Measurements from ENCODE around the gene PGC. TPM values are rescaled to one million over a fixed set of nuclear protein-coding genes. Genes with fewer than 3 reads are reported as not detected.

PGC gene
- total RNA-seq, 1 experiment from 2014 or later = not detected

- Histone ChIP-seq H2BK12ac (ENCODE audit: insufficient read length, low read depth, low read length) (no peak overlapping the region), H4K20me1 (ENCODE audit: control insufficient read depth, insufficient read depth, insufficient read length) (no peaks in the 10 kb centered on the region), H3K27ac (ENCODE audit: insufficient read length, low read depth, low read length) (no peak overlapping the region), H2AK5ac (ENCODE audit: insufficient read length, low read length) (no peak overlapping the region), H2BK5ac (ENCODE audit: insufficient read length, low read length) (no peak overlapping the region), H3K9ac (ENCODE audit: extremely low read depth, insufficient read length, low read length) (no peak overlapping the region), H2AFZ (ENCODE audit: low read length) (no peak overlapping the region), H3K79me2 (ENCODE audit: insufficient read depth, low read length) (no peaks in the 10 kb centered on the region), H3K4ac (ENCODE audit: low read depth, low read length) (no peak overlapping the region), H3K79me1 (ENCODE audit: insufficient read depth, low read depth, low read length, poor library complexity, severe bottlenecking) (no peaks in the 10 kb centered on the region), H3K14ac (ENCODE audit: insufficient read depth, low read length) (no peak overlapping the region), H3K23ac (ENCODE audit: insufficient read length, low read depth, low read length) (no peak overlapping the region), H3K23me2 (ENCODE audit: insufficient read length, low read depth, low read length, poor library complexity, severe bottlenecking) (no peaks in the 10 kb centered on the region), H3K4me2 (ENCODE audit: insufficient read depth, insufficient read length, low read length) (no peak overlapping the region), H3K18ac (ENCODE audit: insufficient read length, low read depth, low read length) (no peak overlapping the region), H3K4me1 (ENCODE audit: insufficient read depth, low read length) (no peaks in the 10 kb centered on the region), H3K56ac (ENCODE audit: insufficient read length, low read depth, low read length) (no peak overlapping the region), H4K5ac (ENCODE audit: insufficient read length, low read depth, low read length) (no peak overlapping the region), H2BK20ac (ENCODE audit: low read depth, low read length, poor library complexity, severe bottlenecking) (no peak overlapping the region), H3K27me3 (ENCODE audit: insufficient read depth, low read length) (no peaks in the 10 kb centered on the region), H4K8ac (replicated peaks; ENCODE audit: insufficient read length, low read depth, low read length) (no peak overlapping the region), H3K9me3 (ENCODE audit: control insufficient read depth, low read depth, low read length) (no peaks in the 10 kb centered on the region), H2BK120ac (ENCODE audit: low read depth, low read length, poor library complexity, severe bottlenecking) (no peak overlapping the region), H4K91ac (ENCODE audit: insufficient read length, low read depth, low read length) (no peak overlapping the region), H2BK15ac (ENCODE audit: low read depth, low read length) (no peak overlapping the region), H3T11ph (ENCODE audit: low read length) (no peak overlapping the region)
- no peak for DNase-seq
- no peak for TF ChIP-seq CTCF (conservative IDR thresholded peaks at IDR 0.05)
- Mint-ChIP-seq H3K4me3 (no peak overlapping the region), H3K9me3 (no peaks in the 10 kb centered on the region), H3K4me1 (peaks cover 5 to 9% of the 10 kb centered on the region in 2 experiments; a peak in 3 of 4 replicates), H3K27ac (no peak overlapping the region), H3K36me3 (ENCODE audit: insufficient read depth in 1 of 3, low read depth in 3 of 3) (no peaks in the 10 kb centered on the region), H3K27me3 (ENCODE audit: low read depth) (peaks cover 9% of the 10 kb centered on the region)
- WGBS (ENCODE audit: extremely low coverage, insufficient read length, low lambda C conversion rate) = no CpG with 5 or more reads among the region's 4 CpGs
These were observed 8.7 kb upstream of the PGC start for GRCh38 chr6:41755895-41756294.

All from H9 (cell line).